ENCODE results near the gene CFP.

The CFP gene

DNA sequence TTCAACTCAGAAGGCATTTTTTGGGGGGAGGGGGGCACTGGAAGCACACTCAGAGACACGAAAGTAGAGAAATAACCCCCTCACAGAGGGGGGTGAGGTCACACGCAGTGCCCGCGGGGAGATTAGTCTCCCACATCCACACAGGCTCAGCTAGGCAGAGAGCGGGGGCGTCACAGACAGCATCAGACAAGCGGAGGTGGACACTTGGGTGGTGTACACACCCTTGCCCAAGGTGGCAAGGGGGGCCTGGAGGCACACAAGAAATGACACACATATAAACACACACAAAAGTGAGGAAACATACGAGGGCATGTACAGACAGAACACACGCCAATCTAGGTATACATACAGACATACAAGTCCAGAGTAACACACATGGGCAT lies 9.4 kb downstream of the CFP start:
- peak overlapping the region; percentile 59 for H3K4me2 ChIP-seq (ENCODE audit: insufficient read depth, low read length)
- H3K79me2 ChIP-seq (ENCODE audit: insufficient read depth, low read length): no peaks in the 10 kb centered on the region
- H3K4me3 ChIP-seq (ENCODE audit: low read depth in 1 of 2, low read length in 2 of 2): no peak overlapping the region
- no peaks in the 10 kb centered on the region for H3K36me3 ChIP-seq (ENCODE audit: insufficient read depth, low read length)
- H2AFZ ChIP-seq (ENCODE audit: low read depth, low read length): no peak overlapping the region
- TF ChIP-seq CTCF (IDR thresholded peaks at IDR 0.05; ENCODE audit: borderline replicate concordance, extremely low read depth, low read length, poor library complexity, severe bottlenecking) (no peak), EZH2 (IDR thresholded peaks at IDR 0.05; ENCODE audit: borderline replicate concordance, low read depth, low read length, severe bottlenecking) (no peak)
- H3K9ac ChIP-seq (ENCODE audit: low read depth, low read length): no peak overlapping the region
- ATAC-seq (ENCODE audit: insufficient read depth, low read depth) (no peak), DNase-seq (no peak)
- no peak overlapping the region for H3K27ac ChIP-seq (ENCODE audit: low read length)
- no peaks in the 10 kb centered on the region for H4K20me1 ChIP-seq (ENCODE audit: insufficient read depth, low read length)
- H3K4me1 ChIP-seq (ENCODE audit: insufficient read depth, low read length): peaks cover 26% of the 10 kb centered on the region
- H3K27me3 ChIP-seq (ENCODE audit: insufficient read depth, low read length, poor library complexity): no peaks in the 10 kb centered on the region
- H3K9me3 ChIP-seq (ENCODE audit: insufficient read depth, low read length, severe bottlenecking): no peaks in the 10 kb centered on the region

DNA sequence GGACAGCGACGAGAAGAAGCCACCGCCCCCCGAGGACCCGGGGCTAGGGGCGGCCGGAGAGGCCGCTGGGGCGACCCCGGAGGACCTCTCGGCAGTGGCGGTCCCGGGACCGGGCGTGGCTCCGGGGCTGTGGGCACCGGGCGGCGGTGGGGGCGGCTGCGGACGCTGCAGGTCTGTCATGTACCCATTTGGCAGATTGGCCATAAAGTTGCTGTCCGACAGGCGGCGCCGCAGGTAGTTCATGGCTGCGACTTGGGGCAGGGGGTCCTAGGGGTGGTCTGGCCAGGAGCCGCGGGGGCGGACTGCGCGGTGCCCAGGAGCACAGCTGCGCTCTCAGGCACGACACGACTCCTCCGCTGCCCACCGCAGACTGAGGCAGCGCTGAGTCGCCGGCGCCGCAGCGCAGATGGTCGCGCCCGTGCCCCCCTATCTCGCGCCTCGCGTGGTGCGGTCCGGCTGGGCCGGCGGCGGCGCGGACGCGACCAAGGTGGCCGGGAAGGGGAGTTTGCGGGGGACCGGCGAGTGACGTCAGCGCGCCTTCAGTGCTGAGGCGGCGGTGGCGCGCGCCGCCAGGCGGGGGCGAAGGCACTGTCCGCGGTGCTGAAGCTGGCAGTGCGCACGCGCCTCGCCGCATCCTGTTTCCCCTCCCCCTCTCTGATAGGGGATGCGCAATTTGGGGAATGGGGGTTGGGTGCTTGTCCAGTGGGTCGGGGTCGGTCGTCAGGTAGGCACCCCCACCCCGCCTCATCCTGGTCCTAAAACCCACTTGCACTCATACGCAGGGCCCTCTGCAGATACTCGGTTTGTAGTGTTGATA lies 10.0 kb downstream of the CFP start, which contains the start of gene SYN1:
Gene SYN1, minus strand, starts transcription at position 372 of the 817 bp plus-strand sequence. Its CDS starts 129 bp downstream, at position 243.
- Histone ChIP-seq H3K79me2 (ENCODE audit: insufficient read depth, low read length) (no peaks in the 10 kb centered on the region), H3K4me3 (ENCODE audit: low read depth in 1 of 2, low read length in 2 of 2) (peak within 1 kb of the TSS in 1 of 2 experiments; percentile 46; a peak in 2 of 4 replicates), H4K20me1 (ENCODE audit: insufficient read depth, low read length) (no peaks in the 10 kb centered on the region), H3K4me1 (ENCODE audit: insufficient read depth, low read length) (peaks cover 26% of the 10 kb centered on the region), H3K4me2 (ENCODE audit: insufficient read depth, low read length) (peak within 1 kb of the TSS; percentile 59), H2AFZ (ENCODE audit: low read depth, low read length) (no peak within 1 kb of the TSS), H3K27ac (ENCODE audit: low read length) (no peak within 1 kb of the TSS), H3K9ac (ENCODE audit: low read depth, low read length) (no peak within 1 kb of the TSS), H3K9me3 (ENCODE audit: insufficient read depth, low read length, severe bottlenecking) (no peaks in the 10 kb centered on the region), H3K36me3 (ENCODE audit: insufficient read depth, low read length) (no peaks in the 10 kb centered on the region), H3K27me3 (ENCODE audit: insufficient read depth, low read length, poor library complexity) (no peaks in the 10 kb centered on the region)
- peak; percentile 74 for DNase-seq
- TF ChIP-seq EZH2 (IDR thresholded peaks at IDR 0.05; ENCODE audit: borderline replicate concordance, low read depth, low read length, severe bottlenecking): no peak
- peak; percentile 28 for TF ChIP-seq CTCF (IDR thresholded peaks at IDR 0.05; ENCODE audit: borderline replicate concordance, extremely low read depth, low read length, poor library complexity, severe bottlenecking)
- peak; percentile 52 for ATAC-seq (ENCODE audit: insufficient read depth, low read depth)

GRCh38 chrX:47618923-47619485 lies 10.7 kb downstream of the CFP start:
- Histone ChIP-seq H3K79me2 (ENCODE audit: insufficient read depth, low read length) (no peaks in the 10 kb centered on the region), H2AFZ (ENCODE audit: low read depth, low read length) (no peak overlapping the region), H3K36me3 (ENCODE audit: insufficient read depth, low read length) (no peaks in the 10 kb centered on the region), H3K4me1 (ENCODE audit: insufficient read depth, low read length) (peaks cover 26% of the 10 kb centered on the region), H3K9ac (ENCODE audit: low read depth, low read length) (no peak overlapping the region), H3K4me3 (ENCODE audit: low read depth in 1 of 2, low read length in 2 of 2) (no peak overlapping the region), H3K4me2 (ENCODE audit: insufficient read depth, low read length) (no peak overlapping the region), H3K27ac (ENCODE audit: low read length) (no peak overlapping the region), H3K27me3 (ENCODE audit: insufficient read depth, low read length, poor library complexity) (no peaks in the 10 kb centered on the region), H4K20me1 (ENCODE audit: insufficient read depth, low read length) (no peaks in the 10 kb centered on the region), H3K9me3 (ENCODE audit: insufficient read depth, low read length, severe bottlenecking) (no peaks in the 10 kb centered on the region)
- no peak for TF ChIP-seq CTCF (IDR thresholded peaks at IDR 0.05; ENCODE audit: borderline replicate concordance, extremely low read depth, low read length, poor library complexity, severe bottlenecking)
- no peak for TF ChIP-seq EZH2 (IDR thresholded peaks at IDR 0.05; ENCODE audit: borderline replicate concordance, low read depth, low read length, severe bottlenecking)
- ATAC-seq (ENCODE audit: insufficient read depth, low read depth): no peak
- DNase-seq: no peak
